A673 (cell line): ENCODE data around the gene DDHD1.

Source experiments
- CTCF ChIP-seq: fragments of 300-800, 200-600 bp; sonication (generic); conservative IDR thresholded peaks from 2 replicates; pipeline ENCODE4 v1.5.1; 2017; ENCODE audit warnings: low read depth, mild to moderate bottlenecking, antibody characterized with exemption, low read length, moderate library complexity, mixed read lengths
- EZH2 ChIP-seq: fragments of 200-600 bp; sonication (generic); IDR thresholded peaks from 2 replicates; pipeline ENCODE4 v1.6.1; 2017; ENCODE audit warnings: borderline replicate concordance, low read depth, mild to moderate bottlenecking, mixed read lengths, antibody characterized with exemption, low read length; ENCODE audit not compliant: poor library complexity, severe bottlenecking

- no peak for TF ChIP-seq CTCF
- TF ChIP-seq EZH2: no peak
Measured at GRCh38 chr14:53006931-53007562, 146.1 kb downstream of the DDHD1 start.
